PFSK-1 (cell line): ENCODE measurements around the gene NRDE2.

Source experiments
- FOXP2 ChIP-seq: optimal IDR thresholded peaks from 2 replicates; pipeline ENCODE3; 2011; ENCODE audit warnings: borderline replicate concordance, control low read depth, inconsistent platforms; ENCODE audit not compliant: insufficient read depth; ENCODE audit errors: extremely low read length, extremely low read depth
- POLR2AphosphoS5 ChIP-seq: IDR thresholded peaks from 2 replicates; pipeline ENCODE4 v1.6.1; 2012; ENCODE audit warnings: low read depth, mild to moderate bottlenecking, control low read depth, low read length, moderate library complexity
- REST ChIP-seq, 2 experiments: IDR thresholded peaks; 2 replicates each; pipeline versions ENCODE4 v1.6.1 to v1.8.0; 2011 to 2012; ENCODE audit warnings: low read depth in 2 of 2, low read length in 2 of 2, control low read depth in 1 of 2, inconsistent platforms in 1 of 2, mild to moderate bottlenecking in 1 of 2, moderate library complexity in 1 of 2; ENCODE audit not compliant: insufficient read depth in 1 of 2
- SIN3A ChIP-seq: IDR thresholded peaks from 2 replicates; pipeline ENCODE4 v1.6.1; 2012; ENCODE audit warnings: mild to moderate bottlenecking, low read length, moderate library complexity, borderline replicate concordance; ENCODE audit not compliant: insufficient read depth
- TAF1 ChIP-seq: IDR thresholded peaks from 2 replicates; pipeline ENCODE4 v1.6.1; 2012; ENCODE audit warnings: low read length, control low read depth, borderline replicate concordance; ENCODE audit not compliant: insufficient read depth

The NRDE2 gene

GRCh38 chr14:90305176-90305601 is 26.6 kb downstream of the NRDE2 start:
- no peak for TF ChIP-seq POLR2AphosphoS5
- no peak for TF ChIP-seq TAF1
- no peak for TF ChIP-seq FOXP2
- no peak for TF ChIP-seq REST (IDR thresholded peaks at IDR 0.05; ENCODE audit: insufficient read depth in 1 of 2, low read depth in 2 of 2, low read length in 2 of 2)
- TF ChIP-seq SIN3A = no peak

GRCh38 chr14:90304502-90304901 is 27.2 kb downstream of the NRDE2 start:
- no peak for TF ChIP-seq POLR2AphosphoS5
- no peak for TF ChIP-seq REST (IDR thresholded peaks at IDR 0.05; ENCODE audit: insufficient read depth in 1 of 2, low read depth in 2 of 2, low read length in 2 of 2)
- TF ChIP-seq FOXP2 = no peak
- TF ChIP-seq TAF1 = no peak
- no peak for TF ChIP-seq SIN3A

- TF ChIP-seq REST (IDR thresholded peaks at IDR 0.05; ENCODE audit: insufficient read depth in 1 of 2, low read depth in 2 of 2, low read length in 2 of 2) (no peak), POLR2AphosphoS5 (no peak), TAF1 (no peak), SIN3A (no peak), FOXP2 (no peak)
These were observed 28.3 kb downstream of the NRDE2 start for GRCh38 chr14:90303473-90303872.

GRCh38 chr14:90302529-90303303 is 29.0 kb downstream of the NRDE2 start:
- no peak for TF ChIP-seq FOXP2
- TF ChIP-seq SIN3A = no peak

- TF ChIP-seq SIN3A = no peak
- no peak for TF ChIP-seq REST (IDR thresholded peaks at IDR 0.05; ENCODE audit: insufficient read depth in 1 of 2, low read depth in 2 of 2, low read length in 2 of 2)
- no peak for TF ChIP-seq TAF1
- no peak for TF ChIP-seq FOXP2
- no peak for TF ChIP-seq POLR2AphosphoS5
These were observed 30.1 kb downstream of the NRDE2 start for GRCh38 chr14:90301668-90302090.
